Globus pallidus (tissue), 1 donor: Measurements from ENCODE around the gene C1QA.

Experiments
- DNase-seq: peaks from one replicate; pipeline ENCODE4 v3.0.0-alpha.2; 2015; ENCODE audit warnings: low spot score

The C1QA gene

GRCh38 chr1:22636353-22636752, at the start of gene C1QA:
Gene C1QA, plus strand, starts transcription at chr1:22636628. Its CDS starts 989 bp downstream, at chr1:22637617.
- peak; percentile 65 for DNase-seq

- DNase-seq = no peak
Measured at GRCh38 chr1:22587247-22587646, 49.2 kb upstream of the C1QA start.

GRCh38 chr1:22588899-22589422, 47.5 kb upstream of the C1QA start:
- DNase-seq = no peak

- DNase-seq = no peak
Measured at GRCh38 chr1:22591576-22591975, 44.9 kb upstream of the C1QA start.

GRCh38 chr1:22592051-22592450, 44.4 kb upstream of the C1QA start:
- DNase-seq = no peak

DNA sequence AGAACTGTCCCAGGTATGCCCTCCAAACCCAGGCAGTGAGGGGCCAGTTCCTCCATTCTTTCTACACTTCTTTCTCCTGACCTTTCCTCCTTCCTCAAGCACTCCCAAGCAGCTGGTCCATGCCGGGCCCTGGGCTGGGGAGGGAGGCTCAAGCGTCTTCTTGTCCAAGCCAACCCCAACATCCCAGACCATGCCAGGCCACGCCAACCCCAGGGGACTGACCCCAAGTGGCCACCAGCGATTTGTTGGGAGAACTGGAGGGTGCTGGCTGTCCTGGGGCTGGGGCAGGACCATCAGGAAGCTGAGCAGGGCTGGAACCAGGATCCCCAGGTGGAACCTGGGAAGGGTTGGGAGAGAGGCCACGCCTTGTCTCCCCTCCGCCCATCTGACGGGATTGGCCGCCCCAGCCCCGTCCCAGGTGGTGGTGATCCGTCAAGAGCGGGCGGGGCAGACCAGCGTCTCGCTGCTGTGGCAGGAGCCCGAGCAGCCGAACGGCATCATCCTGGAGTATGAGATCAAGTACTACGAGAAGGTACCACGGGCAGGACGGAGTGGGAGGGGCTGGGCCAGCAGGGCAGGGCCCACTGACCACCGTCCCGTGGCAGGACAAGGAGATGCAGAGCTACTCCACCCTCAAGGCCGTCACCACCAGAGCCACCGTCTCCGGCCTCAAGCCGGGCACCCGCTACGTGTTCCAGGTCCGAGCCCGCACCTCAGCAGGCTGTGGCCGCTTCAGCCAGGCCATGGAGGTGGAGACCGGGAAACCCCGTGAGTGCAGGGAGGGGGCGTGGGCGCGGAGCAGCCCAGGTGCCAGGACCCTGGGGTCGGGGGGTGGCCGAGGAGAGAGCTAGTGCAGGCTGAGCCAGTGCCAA, 43.3 kb upstream of the C1QA start:
- DNase-seq = no peak

GRCh38 chr1:22594396-22594795, 42.0 kb upstream of the C1QA start:
- DNase-seq = no peak

GRCh38 chr1:22595108-22595507, 41.3 kb upstream of the C1QA start:
- DNase-seq = no peak

DNA sequence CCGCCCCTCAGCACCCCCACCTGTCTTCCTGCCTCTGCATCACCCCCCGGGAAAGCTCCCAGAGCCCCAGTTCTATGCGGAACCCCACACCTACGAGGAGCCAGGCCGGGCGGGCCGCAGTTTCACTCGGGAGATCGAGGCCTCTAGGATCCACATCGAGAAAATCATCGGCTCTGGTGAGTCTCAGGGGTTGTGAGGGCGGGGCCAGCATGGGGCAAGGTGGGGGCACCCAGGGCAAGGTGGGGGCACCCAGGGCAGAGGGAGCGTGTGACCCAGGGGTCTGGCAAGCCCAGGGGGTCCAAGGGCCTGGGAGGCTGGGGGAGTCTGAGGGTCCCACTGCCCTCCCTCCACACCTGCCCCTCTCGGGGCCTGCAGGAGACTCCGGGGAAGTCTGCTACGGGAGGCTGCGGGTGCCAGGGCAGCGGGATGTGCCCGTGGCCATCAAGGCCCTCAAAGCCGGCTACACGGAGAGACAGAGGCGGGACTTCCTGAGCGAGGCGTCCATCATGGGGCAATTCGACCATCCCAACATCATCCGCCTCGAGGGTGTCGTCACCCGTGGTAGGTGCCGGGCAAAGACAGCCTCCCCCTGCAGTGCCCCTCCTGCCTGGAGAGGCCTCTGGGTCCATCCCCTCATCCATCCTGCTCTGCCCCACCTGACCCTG, 39.0 kb upstream of the C1QA start:
- no peak for DNase-seq

DNA sequence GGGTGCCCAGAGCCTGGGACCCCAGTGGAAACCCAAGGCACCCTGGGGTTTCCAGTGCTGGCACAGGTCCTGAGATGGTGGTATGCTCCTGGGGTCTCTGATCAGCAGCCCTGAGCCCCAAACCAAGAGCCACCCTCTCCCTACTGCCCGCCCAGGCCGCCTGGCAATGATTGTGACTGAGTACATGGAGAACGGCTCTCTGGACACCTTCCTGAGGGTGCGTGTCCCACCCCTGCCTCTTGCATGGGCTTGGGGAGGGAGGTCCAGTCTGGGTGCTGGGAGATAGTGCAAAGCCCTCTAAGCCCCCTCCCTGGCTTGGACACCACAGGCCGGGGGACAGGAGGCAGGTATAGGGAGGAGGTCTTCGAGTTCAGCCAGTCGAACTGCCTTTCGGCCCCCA, 38.4 kb upstream of the C1QA start:
- DNase-seq = no peak

DNA sequence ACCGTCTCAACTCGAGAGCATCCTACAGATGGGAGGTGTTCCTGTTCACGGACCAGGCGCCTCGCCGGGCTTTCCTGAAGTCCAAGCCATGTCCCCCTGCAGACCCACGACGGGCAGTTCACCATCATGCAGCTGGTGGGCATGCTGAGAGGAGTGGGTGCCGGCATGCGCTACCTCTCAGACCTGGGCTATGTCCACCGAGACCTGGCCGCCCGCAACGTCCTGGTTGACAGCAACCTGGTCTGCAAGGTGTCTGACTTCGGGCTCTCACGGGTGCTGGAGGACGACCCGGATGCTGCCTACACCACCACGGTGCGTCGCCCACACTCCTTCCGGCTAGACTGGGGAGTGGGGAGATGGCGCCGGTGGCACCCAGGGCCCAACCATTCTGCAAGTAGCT, 37.7 kb upstream of the C1QA start:
- DNase-seq = no peak

DNA sequence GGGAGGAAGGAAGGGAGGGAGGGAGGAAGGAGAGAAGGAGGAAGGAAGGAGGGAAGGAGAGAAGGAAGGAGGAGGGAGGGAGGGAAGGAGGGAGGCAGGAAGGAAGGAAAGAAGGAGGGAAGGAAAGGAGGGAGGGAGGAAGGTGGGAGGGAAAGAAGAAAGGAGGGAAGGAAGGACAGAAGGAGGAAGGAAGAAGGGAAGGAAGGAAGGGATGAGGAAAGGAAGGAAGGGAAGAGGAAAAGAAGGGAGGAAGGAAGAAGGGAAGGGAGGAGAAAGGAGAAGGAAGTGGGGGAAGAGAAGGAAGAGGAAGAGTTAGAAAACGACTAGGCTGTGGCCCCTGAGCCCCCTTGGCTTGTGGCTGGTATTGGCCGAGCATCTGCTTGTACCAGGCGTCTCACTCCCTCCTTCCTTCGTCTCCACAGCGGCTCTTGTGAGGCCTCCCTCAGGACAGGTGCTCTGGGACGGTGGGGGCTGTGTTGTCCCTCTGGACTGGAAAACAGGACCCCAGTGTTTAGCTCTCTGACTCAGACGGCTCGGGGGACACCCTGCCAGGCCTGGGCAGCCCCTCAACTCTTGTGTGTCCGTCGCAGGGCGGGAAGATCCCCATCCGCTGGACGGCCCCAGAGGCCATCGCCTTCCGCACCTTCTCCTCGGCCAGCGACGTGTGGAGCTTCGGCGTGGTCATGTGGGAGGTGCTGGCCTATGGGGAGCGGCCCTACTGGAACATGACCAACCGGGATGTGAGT, 36.2 kb upstream of the C1QA start:
- DNase-seq = no peak

GRCh38 chr1:22600817-22601605, 35.4 kb upstream of the C1QA start:
- DNase-seq = no peak

GRCh38 chr1:22601610-22602009, 34.8 kb upstream of the C1QA start:
- no peak for DNase-seq

DNA sequence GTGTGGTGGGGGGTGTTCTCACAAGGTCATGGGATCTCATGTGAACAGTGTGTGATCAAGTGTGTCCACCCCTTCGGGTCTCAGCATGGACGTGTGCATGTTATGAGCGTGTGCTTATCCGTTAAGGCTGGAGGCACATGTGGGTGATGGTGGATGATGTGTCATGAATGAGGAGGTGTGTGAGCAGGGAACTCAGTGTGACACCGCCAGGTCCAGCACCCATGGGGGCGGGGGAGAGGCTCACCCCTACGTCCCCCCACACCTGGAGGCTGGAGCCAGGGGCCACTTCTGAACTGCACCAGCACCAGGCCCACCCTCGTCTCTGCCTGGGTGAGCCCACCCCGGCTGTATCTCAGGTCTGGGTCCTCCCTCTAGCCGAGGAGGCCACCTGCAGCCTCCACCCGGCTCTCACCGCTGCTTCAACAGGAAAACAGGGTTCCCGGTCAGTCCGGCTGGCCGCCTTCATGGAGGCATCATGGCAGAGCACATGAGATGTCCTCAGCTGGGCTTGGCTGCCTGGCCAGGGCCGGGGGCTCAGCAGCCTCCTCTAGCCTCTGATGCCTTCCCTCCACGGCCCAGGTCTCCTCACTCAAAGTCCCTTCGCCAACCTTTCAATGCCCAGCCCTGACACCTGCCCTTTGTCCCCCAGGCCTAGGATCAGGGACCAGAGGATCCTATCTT, 34.2 kb upstream of the C1QA start:
- no peak for DNase-seq

DNA sequence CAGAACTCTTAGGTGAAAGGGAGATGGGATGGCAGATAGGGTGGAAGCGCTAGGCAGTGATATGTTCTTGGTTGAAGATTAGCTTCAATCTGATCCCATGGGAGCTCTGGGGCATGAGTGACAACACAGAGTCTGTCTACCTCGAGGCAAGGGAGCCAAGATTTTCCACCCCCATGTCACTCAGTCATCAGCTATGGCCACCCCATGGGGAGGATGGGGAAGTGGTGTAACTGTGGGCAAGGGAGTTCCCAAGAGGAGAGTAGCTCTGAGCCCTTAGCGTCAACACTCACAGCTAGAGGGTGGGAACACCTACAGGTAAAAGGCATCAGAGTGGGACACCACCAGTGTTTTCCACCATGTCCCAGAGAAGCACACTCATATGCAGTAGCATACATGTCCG, 30.3 kb upstream of the C1QA start:
- no peak for DNase-seq

DNA sequence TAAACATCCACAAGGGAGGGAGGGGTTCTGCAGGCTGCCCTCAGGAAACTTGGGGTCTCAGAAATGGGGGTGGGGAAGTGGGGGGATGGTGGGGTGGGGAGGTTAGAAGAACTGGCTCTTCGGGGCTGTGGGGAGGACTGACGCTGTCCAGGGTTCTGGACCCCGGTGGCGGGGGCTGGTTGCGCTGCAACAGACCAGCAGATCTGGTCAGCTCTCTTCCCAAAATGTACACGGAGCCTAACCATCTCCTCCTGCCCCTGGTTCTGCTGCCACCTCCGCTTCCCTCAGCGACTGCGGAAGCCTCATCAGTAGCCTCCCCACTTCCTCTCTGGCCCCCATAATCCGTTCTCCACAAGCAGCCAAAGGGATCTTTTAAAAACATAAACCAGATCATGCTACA, 29.3 kb upstream of the C1QA start:
- DNase-seq = no peak

GRCh38 chr1:22608361-22608760, 28.1 kb upstream of the C1QA start:
- no peak for DNase-seq

- no peak for DNase-seq
Measured at GRCh38 chr1:22609291-22609690, 27.1 kb upstream of the C1QA start.

DNA sequence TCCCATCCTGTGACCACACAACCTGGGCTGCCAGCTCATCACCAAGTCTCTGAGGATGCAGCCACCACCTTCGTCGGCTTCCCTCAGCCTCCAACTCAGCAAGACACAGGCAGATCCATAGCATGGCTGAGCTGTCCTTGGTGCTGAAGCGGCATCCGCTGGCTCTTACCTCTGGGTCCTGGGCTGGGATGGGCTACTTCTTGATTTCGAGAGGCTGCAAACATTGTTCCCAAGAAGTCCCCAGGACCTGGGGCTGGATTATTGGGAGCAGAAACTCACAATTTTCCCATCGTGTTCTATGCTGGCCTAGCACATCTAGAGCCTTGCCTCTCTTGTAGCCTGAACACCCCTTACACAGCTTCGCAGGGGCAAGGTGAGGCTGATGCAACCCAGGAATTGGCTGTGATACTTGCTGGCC, 24.9 kb upstream of the C1QA start:
- no peak for DNase-seq
